Lower leg skin (tissue), 4 donors: ENCODE results near the gene URI1. TPM values are rescaled to one million over a fixed set of nuclear protein-coding genes. Genes with fewer than 3 reads are reported as not detected.

ENCODE experiments used
- DNase-seq, 2 donors: peaks; one replicate each; pipeline ENCODE4 v3.0.0-alpha.2; 2019; ENCODE audit warnings: low spot score in 2 of 2
- H3K4me3 ChIP-seq: fragments of 200-600 bp; sonication (generic); 2 replicates; pipeline ENCODE4 v1.5.1; 2017; ENCODE audit warnings: mild to moderate bottlenecking, low read depth; ENCODE audit not compliant: poor library complexity, severe bottlenecking
- CTCF ChIP-seq, 3 donors: fragments of 450-650 bp; IDR thresholded peaks; one replicate each; pipeline ENCODE4 v1.5.1; 2016; ENCODE audit warnings: antibody characterized with exemption in 3 of 3, mild to moderate bottlenecking in 3 of 3, moderate library complexity in 2 of 3
- POLR2A ChIP-seq, 2 donors: fragments of 450-650 bp; IDR thresholded peaks; one replicate each; pipeline ENCODE4 v1.6.1; 2016 to 2017; ENCODE audit warnings: antibody characterized with exemption in 2 of 2, mild to moderate bottlenecking in 1 of 2, moderate library complexity in 1 of 2
- WGBS, 2 donors: methylation state at CpG; one replicate each; pipeline ENCODE4 v1.1.5; 2018; 5-methylcytosine and 5-hydroxymethylcytosine counted together
- intact Hi-C: fragments of 100-400 bp; cut with DNase I; formaldehyde crosslinking; loops from one replicate; pipeline ENCODE4 v1.15.0; 2023; ENCODE audit warnings: low total_unique reads
- total RNA-seq, 4 donors: library from RNA; depleted of rRNA; stranded (reverse); fragments of >200 nt; gene quantifications; one replicate each; pipeline ENCODE4 v1.1.0, GENCODE V29; 2016

Gene URI1
- total RNA-seq, 4 donors from 2014 or later: 36.6 to 66.0 (median 53.9) TPM

DNA sequence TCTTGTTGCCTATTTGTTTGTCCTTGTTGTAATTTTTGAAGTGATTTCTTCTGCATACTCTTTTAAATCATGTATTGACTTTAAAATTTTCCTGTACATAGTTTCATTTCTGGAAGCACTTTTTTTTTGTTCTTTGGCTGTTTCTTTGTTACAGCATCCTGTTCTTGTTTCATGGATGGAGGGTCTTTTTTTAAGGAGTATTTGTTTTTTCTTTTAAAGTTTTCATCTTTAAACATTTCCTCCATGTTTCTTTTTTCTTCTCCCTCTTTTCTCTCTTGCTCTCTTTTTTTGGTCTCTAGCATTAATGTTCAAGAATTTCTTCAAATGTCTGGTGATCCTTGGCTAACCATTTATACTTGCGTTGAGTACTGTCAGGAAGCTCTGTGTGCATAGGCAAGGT, 58.8 kb downstream of the URI1 start:
- no peak for DNase-seq
- WGBS, 2 donors: 97 to 100% methylated on average over 1 of the region's 1 CpG
- TF ChIP-seq CTCF (IDR thresholded peaks at IDR 0.05) (no peak), POLR2A (IDR thresholded peaks at IDR 0.05) (no peak)
- intact Hi-C loops: no loop called here
- H3K4me3 ChIP-seq: no peak overlapping the region

GRCh38 chr19:30001301-30001700, 59.3 kb downstream of the URI1 start:
- WGBS, 2 donors: 95 to 97% methylated on average over 3 of the region's 3 CpGs
- TF ChIP-seq CTCF (IDR thresholded peaks at IDR 0.05) (no peak), POLR2A (IDR thresholded peaks at IDR 0.05) (no peak)

GRCh38 chr19:30001791-30002190, 59.8 kb downstream of the URI1 start:
- intact Hi-C loops: no loop called here
- TF ChIP-seq POLR2A (IDR thresholded peaks at IDR 0.05) (no peak), CTCF (IDR thresholded peaks at IDR 0.05) (no peak)
- DNase-seq: no peak
- H3K4me3 ChIP-seq: no peak overlapping the region
- WGBS, 2 donors: 78 to 79% methylated on average over 4 of the region's 4 CpGs

More at GRCh38 chr19:30001301-30001700, 59.3 kb downstream of the URI1 start:
- H3K4me3 ChIP-seq: no peak overlapping the region
- DNase-seq: no peak
- intact Hi-C loops: no loop called here

GRCh38 chr19:30003866-30004265, 61.8 kb downstream of the URI1 start:
- no peak for TF ChIP-seq CTCF (IDR thresholded peaks at IDR 0.05)
- no peak for TF ChIP-seq POLR2A (IDR thresholded peaks at IDR 0.05)
- 75 to 83% methylated on average over 6 of the region's 6 CpGs for whole genome bisulfite sequencing, 2 donors
- no peak overlapping the region for H3K4me3 ChIP-seq
- no peak for DNase-seq
- intact Hi-C loops: no loop called here

DNA sequence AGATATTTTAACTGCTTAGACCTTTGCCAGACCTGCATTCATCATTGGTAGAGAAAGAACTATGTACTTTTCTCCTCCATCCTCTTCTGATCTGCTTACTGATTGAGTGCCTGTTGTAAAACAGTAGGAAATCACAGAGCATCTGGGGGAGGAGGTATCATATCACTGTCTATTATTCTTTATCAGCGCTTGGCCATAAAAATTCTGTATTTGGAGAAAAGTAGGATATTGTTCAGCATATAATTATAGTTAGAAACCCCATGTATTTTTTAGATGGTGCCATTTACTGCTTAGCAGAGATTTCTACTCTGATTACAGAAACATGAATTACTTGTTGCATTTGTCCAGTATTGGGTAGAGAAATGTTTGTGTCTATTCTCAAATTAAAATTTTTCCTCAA, 62.4 kb downstream of the URI1 start:
- H3K4me3 ChIP-seq: no peak overlapping the region
- intact Hi-C loops: no loop called here
- TF ChIP-seq CTCF (IDR thresholded peaks at IDR 0.05) (no peak), POLR2A (IDR thresholded peaks at IDR 0.05) (no peak)
- 98% methylated on average over 1 of the region's 1 CpG for WGBS, 2 donors
- DNase-seq: no peak

GRCh38 chr19:30006207-30006606, 64.2 kb downstream of the URI1 start:
- TF ChIP-seq POLR2A (IDR thresholded peaks at IDR 0.05) (no peak), CTCF (IDR thresholded peaks at IDR 0.05) (no peak)
- intact Hi-C loops: no loop called here
- H3K4me3 ChIP-seq: no peak overlapping the region
- WGBS, 2 donors: 93 to 94% methylated on average over 4 of the region's 4 CpGs
- DNase-seq: no peak
